GM18502 (cell line): ENCODE data around the gene UBE2M.
"Not testable (repeated sequence)": the region's sequence is repeated elsewhere in the genome, so short reads cannot be mapped to it uniquely, and the experiment has no call there.

Experiments
- ATAC-seq: cut with Tn5 transposase; IDR thresholded peaks from one replicate; pipeline ENCODE4 v1.9.1; 2021; ENCODE audit warnings: mild to moderate bottlenecking; ENCODE audit not compliant: unreplicated experiment, poor library complexity

Gene UBE2M

GRCh38 chr19:58543826-58544590, 14.4 kb downstream of the UBE2M start, which contains the start of gene TRIM28:
Gene TRIM28, plus strand, starts transcription at chr19:58544064. Its CDS starts 694 bp downstream, at chr19:58544758.
- ATAC-seq = peak; percentile 79

- not testable (repeated sequence) for ATAC-seq
Measured at GRCh38 chr19:58542641-58543372, 15.6 kb downstream of the UBE2M start.

DNA sequence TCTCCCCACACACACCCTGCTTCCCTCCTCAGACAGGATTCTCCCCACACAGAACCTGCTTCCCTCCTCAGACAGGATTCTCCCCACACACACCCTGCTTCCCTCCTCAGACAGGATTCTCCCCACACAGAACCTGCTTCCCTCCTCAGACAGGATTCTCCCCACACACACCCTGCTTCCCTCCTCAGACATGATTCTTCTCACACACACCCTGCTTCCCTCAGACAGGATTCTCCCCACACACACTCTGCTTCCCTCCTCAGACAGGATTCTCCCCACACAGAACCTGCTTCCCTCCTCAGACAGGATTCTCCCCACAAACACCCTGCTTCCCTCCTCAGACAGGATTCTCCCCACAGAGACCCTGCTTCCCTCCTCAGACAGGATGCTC, 19.2 kb downstream of the UBE2M start:
- not testable (repeated sequence) for ATAC-seq

GRCh38 chr19:58538257-58539168, 19.9 kb downstream of the UBE2M start:
- ATAC-seq = no peak

- ATAC-seq = no peak
Measured at GRCh38 chr19:58536852-58537798, 21.3 kb downstream of the UBE2M start.

GRCh38 chr19:58535857-58536256, 22.6 kb downstream of the UBE2M start:
- no peak for ATAC-seq

DNA sequence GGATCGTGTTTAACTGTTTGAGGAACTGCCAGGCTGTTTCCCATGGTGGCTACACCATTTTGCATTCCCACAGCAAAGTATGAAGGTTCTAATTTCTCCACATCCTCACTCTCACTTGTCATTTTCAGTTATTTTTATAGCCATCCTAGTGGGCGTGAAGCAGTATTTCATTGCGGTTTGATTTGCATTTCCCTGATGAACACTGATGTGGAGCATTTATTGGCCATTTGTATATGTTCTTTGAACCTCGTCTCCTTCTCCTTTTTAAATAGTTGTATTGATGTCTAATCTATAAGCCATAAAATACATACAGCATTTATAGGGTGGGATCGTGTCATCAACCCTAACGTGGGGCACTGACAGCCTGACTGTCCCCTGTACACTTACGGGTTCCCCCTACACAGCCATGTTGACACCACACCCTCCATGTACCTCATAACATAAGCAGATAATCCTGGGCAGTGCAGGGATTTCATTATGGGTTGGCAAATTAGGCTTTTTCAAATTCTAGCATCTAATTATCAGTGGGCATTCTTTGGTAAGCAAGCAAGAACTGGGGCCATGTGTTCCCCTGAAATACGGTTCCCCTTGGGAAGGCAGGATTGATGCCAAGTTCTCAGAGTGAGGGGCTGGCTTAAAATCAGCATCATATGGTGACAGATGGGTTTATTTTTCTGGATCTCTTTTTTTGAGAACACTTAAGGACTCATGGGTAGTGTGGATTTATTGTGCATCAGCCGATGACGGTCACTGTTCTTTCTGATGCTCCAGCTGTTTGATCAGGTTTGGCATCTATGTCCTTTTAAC, 27.2 kb downstream of the UBE2M start:
- ATAC-seq = no peak

- no peak for ATAC-seq
Measured at GRCh38 chr19:58529405-58529804, 29.0 kb downstream of the UBE2M start.

DNA sequence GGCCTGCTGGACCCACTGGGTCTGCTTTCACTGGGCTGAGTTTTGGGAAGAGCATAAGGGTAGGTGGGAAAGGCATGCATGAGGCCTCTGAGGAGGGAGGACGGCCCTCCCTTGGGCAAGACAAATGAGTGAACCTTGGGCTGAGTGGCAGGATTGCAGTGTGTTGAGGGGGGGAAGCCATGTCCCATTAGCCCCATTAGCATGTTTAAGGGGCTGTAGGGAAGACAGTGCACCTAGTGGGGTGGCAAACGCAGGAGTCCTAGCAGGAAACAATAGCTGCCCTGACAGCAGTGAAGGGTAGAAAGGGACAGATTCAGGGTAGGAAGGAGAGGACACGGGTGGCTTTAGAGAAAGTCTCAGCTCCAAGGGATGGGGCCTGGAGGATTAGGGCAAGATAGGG, 35.7 kb downstream of the UBE2M start:
- ATAC-seq = no peak

DNA sequence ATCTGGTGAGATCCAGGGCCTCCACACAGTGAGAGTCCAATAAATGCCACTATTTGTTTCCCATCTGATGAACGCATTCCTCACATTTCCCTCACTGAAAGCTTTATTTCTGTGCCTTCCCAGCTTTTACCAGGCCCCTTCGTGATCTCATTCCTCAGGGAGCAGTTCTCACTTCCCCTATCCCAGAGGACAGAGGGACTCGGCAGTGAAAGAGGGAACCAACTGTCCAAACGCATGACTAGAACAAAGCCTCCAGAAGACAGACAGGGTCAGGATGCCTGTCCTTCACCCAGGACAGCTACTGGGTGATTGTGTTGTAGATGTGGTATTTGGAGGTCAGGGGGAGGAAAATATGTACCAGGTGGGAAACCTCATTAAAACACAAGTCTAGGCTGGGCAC, 36.8 kb downstream of the UBE2M start:
- no peak for ATAC-seq

GRCh38 chr19:58520257-58520599, 38.2 kb downstream of the UBE2M start:
- no peak for ATAC-seq

DNA sequence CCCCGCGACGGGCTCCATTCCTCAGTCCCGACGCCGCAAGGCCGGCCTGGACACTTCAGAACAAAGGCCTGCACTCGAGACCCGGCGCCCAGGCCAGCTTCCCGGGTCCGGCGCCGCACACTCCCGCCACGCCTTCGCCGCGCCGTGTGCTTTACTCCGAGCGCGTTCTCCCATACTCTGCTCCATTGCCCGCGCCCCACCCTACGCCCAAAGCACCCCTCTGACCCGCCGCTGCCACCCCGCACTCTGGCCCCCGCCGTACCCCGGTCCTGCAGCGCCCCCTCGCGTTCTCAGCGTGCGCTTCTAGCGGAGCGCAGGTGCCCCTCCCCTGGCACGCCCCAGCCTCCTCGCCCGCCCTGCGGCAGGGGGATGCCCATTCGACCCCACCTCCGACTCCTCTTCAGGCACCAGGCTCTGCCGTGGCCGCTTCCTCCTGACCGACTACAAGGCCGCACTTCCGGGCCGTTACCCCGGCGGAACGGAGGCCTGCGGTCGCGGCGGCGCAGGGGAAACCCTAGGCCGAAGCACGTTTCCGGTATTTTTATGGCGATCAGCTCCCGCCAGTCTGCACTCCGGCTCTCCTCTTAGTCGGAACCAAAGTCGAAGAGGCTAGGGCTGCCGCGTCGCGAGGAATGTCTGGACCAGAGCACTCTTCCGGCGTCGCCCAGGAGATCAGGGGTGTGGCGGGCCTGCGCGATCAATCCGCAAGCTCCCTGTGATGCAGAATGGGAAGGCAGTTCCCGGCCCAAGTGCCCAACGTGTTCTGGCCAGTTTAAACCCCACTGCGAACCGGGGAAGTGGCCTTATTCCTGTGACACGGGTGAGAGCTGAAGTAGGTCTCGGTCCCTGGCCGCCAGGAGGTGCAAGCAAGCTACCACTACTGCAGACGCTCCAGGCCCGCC, 38.8 kb downstream of the UBE2M start, which contains the start of gene ZBTB45:
ZBTB45 (minus strand) TSS at position 456 of the 902 bp plus-strand sequence. CDS start 2,137 bp downstream, outside the sequence.
- peak; percentile 76 for ATAC-seq

GRCh38 chr19:58519087-58519354, 39.4 kb downstream of the UBE2M start:
- ATAC-seq = no peak

GRCh38 chr19:58518256-58519086, 39.9 kb downstream of the UBE2M start:
- ATAC-seq = no peak

DNA sequence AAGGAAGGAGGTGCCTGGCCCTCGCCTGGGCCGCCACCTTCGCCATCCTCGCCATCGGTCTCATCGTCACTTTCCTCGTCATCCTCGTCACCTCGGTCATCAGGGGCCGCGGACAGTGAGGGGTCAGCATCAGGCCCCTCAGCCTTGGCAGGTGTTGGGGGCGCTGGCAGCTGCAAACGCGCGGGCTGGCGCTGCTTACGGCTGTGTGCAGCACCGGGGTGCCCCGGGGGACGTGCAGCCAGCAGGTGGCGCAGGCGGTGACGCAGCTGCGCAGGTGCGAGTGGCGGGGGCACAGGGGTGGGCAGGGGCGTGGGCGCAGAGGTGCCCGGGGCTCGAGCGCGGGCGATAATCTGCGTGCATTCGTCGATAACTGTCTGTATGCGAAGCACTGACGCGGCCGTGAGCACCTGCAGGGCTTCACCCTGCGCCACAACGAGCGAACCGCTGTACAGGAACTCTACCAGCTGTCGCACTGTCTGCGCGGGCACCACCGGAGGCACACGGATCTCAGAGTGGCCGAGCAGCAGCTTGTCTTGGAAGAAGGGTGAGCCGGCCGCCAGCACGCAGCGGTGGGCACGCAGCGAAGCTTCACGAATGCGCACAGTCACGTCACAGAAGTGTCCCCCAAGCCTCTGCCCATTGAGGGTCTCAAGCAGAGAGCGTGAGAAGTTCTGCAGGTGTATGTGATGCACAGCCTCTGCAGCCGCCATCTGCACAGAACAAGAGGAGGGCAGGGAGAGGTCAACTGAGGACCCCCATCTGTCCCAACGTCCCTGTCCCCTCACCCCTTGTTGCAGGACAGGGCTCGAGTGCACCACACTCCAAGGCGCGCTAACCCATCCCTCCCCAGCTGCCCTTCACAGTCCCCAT, 41.2 kb downstream of the UBE2M start:
- no peak for ATAC-seq

DNA sequence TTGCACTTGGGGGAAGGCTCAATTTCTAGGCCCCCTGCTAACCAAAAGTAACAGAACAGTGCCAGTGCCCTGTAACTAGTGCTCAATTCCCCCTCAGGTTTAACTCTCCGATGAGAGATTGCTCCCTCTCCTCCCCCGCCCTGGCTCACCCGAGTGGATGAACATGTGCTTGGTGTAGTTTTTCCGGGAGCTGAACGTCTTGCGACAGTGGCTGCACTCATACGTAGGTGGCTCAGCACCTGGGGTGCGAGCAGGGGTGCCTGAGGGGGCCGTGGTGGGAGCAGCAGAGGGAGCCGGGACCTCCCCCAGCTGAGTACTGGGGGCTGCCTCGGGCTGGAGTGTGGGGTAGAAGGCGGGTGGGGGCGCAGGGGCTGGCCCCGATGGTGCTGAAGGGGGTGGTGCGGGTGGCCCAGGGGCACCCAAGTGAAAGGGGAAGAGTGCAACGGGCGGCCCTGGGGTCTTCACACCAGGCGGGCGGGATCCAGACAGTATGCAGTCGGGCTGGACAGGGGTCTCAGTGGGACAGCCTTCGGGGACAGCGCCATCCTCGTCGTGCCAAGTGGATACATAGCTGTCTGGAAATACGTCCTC, 42.1 kb downstream of the UBE2M start:
- no peak for ATAC-seq
